GM12878 (cell line): Measurements from ENCODE around the gene CTSC. TPM values are rescaled to one million over a fixed set of nuclear protein-coding genes. Genes with fewer than 3 reads are reported as not detected.

Source experiments
- ATAC-seq: fragments of 200-7000 bp; cut with Tn5 transposase; 3 replicates; pipeline ENCODE4 v1.9.1; 2020; ENCODE audit warnings: mild to moderate bottlenecking, moderate library complexity
- BruUV-seq: library from RNA; stranded (reverse); fragments of 400-500 nt; replicated peaks from 2 replicates; lab custom pipeline; 2021; lab: Mats Ljungman, UMichigan
- CTCF ChIA-PET: fragments of 300-600 bp; sonication (Branson Sonifier 250); formaldehyde crosslinking; extraction: SDS; loops from one replicate; lab custom pipeline; 2021; ENCODE audit warnings: inconsistent platforms; lab: Yijun Ruan, JAX
- POLR2A ChIA-PET: fragments of 350-600 bp; formaldehyde crosslinking; extraction: SDS; loops from one replicate; lab custom pipeline; 2021; ENCODE audit warnings: inconsistent platforms; lab: Charles Lee
- RAD21 ChIA-PET: fragments of 300-600 bp; sonication (Branson Sonifier 250); formaldehyde crosslinking; loops from one replicate; lab custom pipeline; 2023; ENCODE audit warnings: antibody characterized with exemption; ENCODE audit not compliant: unreplicated experiment; lab: Charles Lee
- SMC1A ChIA-PET: fragments of 300-600 bp; sonication (Branson Sonifier 250); formaldehyde crosslinking; loops from one replicate; lab custom pipeline; 2023; ENCODE audit not compliant: unreplicated experiment, uncharacterized antibody; lab: Charles Lee
- DNase-seq: peaks from one replicate; pipeline ENCODE4 v3.0.0-alpha.2; 2011; ENCODE audit warnings: low read depth, low spot score
- FAIRE-seq: peaks from 3 replicates; lab custom pipeline; 2011; peaks lifted over from hg19 to GRCh38; lab: Jason Lieb, UNC
- H2AFZ ChIP-seq: 2 replicates; pipeline ENCODE4 v1.6.0; 2011; ENCODE audit warnings: low read depth, low read length, control low read depth; ENCODE audit not compliant: control insufficient read depth
- H3K27ac ChIP-seq: 2 replicates; pipeline ENCODE4 v1.5.1; 2011; ENCODE audit warnings: control low read depth; ENCODE audit not compliant: control insufficient read depth, insufficient read depth
- H3K27me3 ChIP-seq, 2 experiments: replicated peaks in 1 of 2; 2 replicates each; pipeline versions ENCODE4 v1.6.0 to v1.6.1; 2011; ENCODE audit warnings: low read length in 1 of 2; ENCODE audit not compliant: control insufficient read depth in 2 of 2, insufficient read depth in 2 of 2
- H3K36me3 ChIP-seq, 2 experiments: 2 replicates each; pipeline ENCODE4 v1.5.1; 2011; ENCODE audit warnings: low read length in 1 of 2; ENCODE audit not compliant: control insufficient read depth in 2 of 2, insufficient read depth in 2 of 2
- H3K4me1 ChIP-seq: 2 replicates; pipeline ENCODE4 v1.6.1; 2011; ENCODE audit warnings: mild to moderate bottlenecking, low read length, moderate library complexity, mixed read lengths; ENCODE audit not compliant: control insufficient read depth, insufficient read depth
- H3K4me2 ChIP-seq: 2 replicates; pipeline ENCODE4 v1.6.0; 2011; ENCODE audit warnings: control low read depth; ENCODE audit not compliant: control insufficient read depth, insufficient read depth
- H3K4me3 ChIP-seq: fragments of 200-600 bp; sonication (generic); 2 replicates; pipeline ENCODE4 v1.5.1; 2016
- H3K79me2 ChIP-seq: 2 replicates; pipeline ENCODE4 v1.6.0; 2011; ENCODE audit warnings: low read length; ENCODE audit not compliant: control insufficient read depth, insufficient read depth
- H3K9ac ChIP-seq: 2 replicates; pipeline ENCODE4 v1.8.0; 2011; ENCODE audit warnings: low read length, control low read depth, mixed read lengths; ENCODE audit not compliant: control insufficient read depth, insufficient read depth
- H3K9me3 ChIP-seq: replicated peaks from 3 replicates; pipeline ENCODE4 v1.5.1; 2011; ENCODE audit warnings: mild to moderate bottlenecking, low read length; ENCODE audit not compliant: control insufficient read depth, insufficient read depth
- H4K20me1 ChIP-seq: 2 replicates; pipeline ENCODE4 v1.6.0; 2011; ENCODE audit not compliant: control insufficient read depth, insufficient read depth
- BCL3 ChIP-seq: IDR thresholded peaks from 2 replicates; pipeline ENCODE4 v1.6.1; 2011; ENCODE audit warnings: borderline replicate concordance, low read depth, mild to moderate bottlenecking, moderate library complexity, low read length; ENCODE audit not compliant: insufficient read depth, poor library complexity, severe bottlenecking
- ELK1 ChIP-seq: IDR thresholded peaks from 2 replicates; pipeline ENCODE4 v1.6.1; 2012; ENCODE audit warnings: low read depth, low read length, improper control_type of control experiment
- ESRRA ChIP-seq: IDR thresholded peaks from 2 replicates; pipeline ENCODE4 v1.6.1; 2012; ENCODE audit warnings: mild to moderate bottlenecking, low read length, improper control_type of control experiment
- HDAC6 ChIP-seq: fragments of 200-600 bp; sonication (generic); IDR thresholded peaks from one replicate; pipeline ENCODE4 v1.8.0; 2017; ENCODE audit warnings: antibody characterized with exemption; ENCODE audit not compliant: unreplicated experiment
- LARP7 ChIP-seq: fragments of 450-650 bp; IDR thresholded peaks from 2 replicates; pipeline ENCODE4 v1.6.1; 2017; ENCODE audit warnings: mild to moderate bottlenecking
- NR2C2 ChIP-seq: IDR thresholded peaks from 2 replicates; pipeline ENCODE4 v1.6.1; 2011; ENCODE audit warnings: borderline replicate concordance, low read depth; ENCODE audit not compliant: control insufficient read depth, insufficient read length
- RELB ChIP-seq: fragments of 450-650 bp; IDR thresholded peaks from 2 replicates; pipeline ENCODE4 v1.6.1; 2017; ENCODE audit warnings: low read depth, mild to moderate bottlenecking, moderate library complexity
- WGBS: methylation state at CpG from one replicate; pipeline ENCODE4 v1.1.6; 2016; ENCODE audit warnings: low lambda C conversion rate; ENCODE audit not compliant: insufficient replicate concordance, insufficient coverage; ENCODE audit errors: missing lambda C conversion rate; 5-methylcytosine and 5-hydroxymethylcytosine counted together
- in situ Hi-C: fragments of 300-500 bp; cut with MboI; formaldehyde crosslinking; loops from 9 replicates; pipeline ENCODE4 v1.14.3; 2018; ENCODE audit warnings: mixed read lengths
- intact Hi-C: fragments of 100-400 bp; cut with micrococcal nuclease; formaldehyde crosslinking; loops from one replicate; pipeline ENCODE4 v1.14.2; 2022; ENCODE audit not compliant: unreplicated experiment
- polyA plus RNA-seq, 11 experiments: library from polyadenylated mRNA; depleted of rRNA in 4 of 11; unstranded in 6 of 11; stranded (reverse) in 5 of 11; fragments of >200 nt; fragmentation: Nextera tagmentation in 4 of 11; fragmentation: Illumina TruSeq in 1 of 11; extraction: Ambion mirVana in 4 of 11; extraction: Trizol in 1 of 11; gene quantifications; 1 replicate in 1 of 11; 2 replicates in 10 of 11; pipeline versions ENCODE4 v1.2.1 to v1.2.3, GENCODE V29; 2011 to 2016; ENCODE audit warnings: inconsistent platforms in 2 of 11, missing spikeins in 2 of 11, low read depth in 1 of 11
- total RNA-seq, 4 experiments: library from RNA; depleted of rRNA in 3 of 4; stranded (reverse); fragments of >200 nt in 3 of 4; fragmentation: Illumina TruSeq in 1 of 4; extraction: Trizol in 1 of 4; gene quantifications; 2 replicates each; pipeline versions ENCODE4 v1.2.1 to v1.2.3, GENCODE V29; 2013 to 2021

The CTSC gene
- total and polyA plus RNA-seq, 10 of the 15 experiments (the other 5 are each of a cell fraction or from before 2014, with no cell fraction given), result 289 to 1,123 (median 430) TPM

GRCh38 chr11:88305430-88305829 is 32.1 kb downstream of the CTSC start:
- ATAC-seq, result no peak
- ChIA-PET POLR2A (interaction anchor here (0.8 to 1.4 kb wide), 5 partner anchors 20 to 32 kb away, joined by 3 to 4 read pairs (median 4); partner anchors contain the start of gene CTSC), CTCF (interaction anchor here (0.9 to 2.0 kb wide), 4 partner anchors 23 to 73 kb away, joined by 3 to 7 read pairs (median 5); partner anchors contain the start of gene CTSC), RAD21 (interaction anchor here (0.9 to 5.4 kb wide), 3 partner anchors 9 to 50 kb away, joined by 6 to 80 read pairs (median 62); no protein-coding TSS in a partner anchor), SMC1A (interaction anchor here (0.6 to 16.9 kb wide), 5 partner anchors 10 to 50 kb away, joined by 3 to 288 read pairs (median 21); partner anchors contain the start of gene CTSC)
- Histone ChIP-seq H3K4me1 (peaks cover 52% of the 10 kb centered on the region), H2AFZ (no peak overlapping the region), H3K9ac (no peak overlapping the region), H4K20me1 (no peaks in the 10 kb centered on the region), H3K4me3 (no peak overlapping the region), H3K27me3 (no peaks in the 10 kb centered on the region), H3K36me3 (peaks cover 11 to 24% of the 10 kb centered on the region in 2 experiments), H3K9me3 (no peaks in the 10 kb centered on the region; the same call in 1 of the 3 replicates), H3K4me2 (no peak overlapping the region), H3K79me2 (peaks cover 28% of the 10 kb centered on the region), H3K27ac (no peak overlapping the region; the same call in 1 of the 2 replicates)
- in situ Hi-C loops (loop anchor here (5.0 kb wide), 1 partner anchor 52 kb away; no protein-coding TSS in a partner anchor), intact Hi-C loops (loop anchor here (10.0 kb wide), 1 partner anchor 509 kb away; no protein-coding TSS in a partner anchor)
- no TSS peak for BruUV-seq
- no peak for DNase-seq
- TF ChIP-seq LARP7 (no peak), HDAC6 (no peak), BCL3 (no peak), NR2C2 (no peak), ESRRA (no peak), RELB (no peak), ELK1 (no peak)
- no peak for FAIRE-seq
- 100% methylated on average over 1 of the region's 1 CpG for WGBS
